Measurements from ENCODE around the gene DHX9. TPM values are rescaled to one million over a fixed set of nuclear protein-coding genes. Genes with fewer than 3 reads are reported as not detected.

DHX9 gene
- total and polyA plus RNA-seq, 10 of the 15 experiments (the other 5 are each of a cell fraction or from before 2014, with no cell fraction given) = 90.7 to 234 (median 217) TPM

DNA sequence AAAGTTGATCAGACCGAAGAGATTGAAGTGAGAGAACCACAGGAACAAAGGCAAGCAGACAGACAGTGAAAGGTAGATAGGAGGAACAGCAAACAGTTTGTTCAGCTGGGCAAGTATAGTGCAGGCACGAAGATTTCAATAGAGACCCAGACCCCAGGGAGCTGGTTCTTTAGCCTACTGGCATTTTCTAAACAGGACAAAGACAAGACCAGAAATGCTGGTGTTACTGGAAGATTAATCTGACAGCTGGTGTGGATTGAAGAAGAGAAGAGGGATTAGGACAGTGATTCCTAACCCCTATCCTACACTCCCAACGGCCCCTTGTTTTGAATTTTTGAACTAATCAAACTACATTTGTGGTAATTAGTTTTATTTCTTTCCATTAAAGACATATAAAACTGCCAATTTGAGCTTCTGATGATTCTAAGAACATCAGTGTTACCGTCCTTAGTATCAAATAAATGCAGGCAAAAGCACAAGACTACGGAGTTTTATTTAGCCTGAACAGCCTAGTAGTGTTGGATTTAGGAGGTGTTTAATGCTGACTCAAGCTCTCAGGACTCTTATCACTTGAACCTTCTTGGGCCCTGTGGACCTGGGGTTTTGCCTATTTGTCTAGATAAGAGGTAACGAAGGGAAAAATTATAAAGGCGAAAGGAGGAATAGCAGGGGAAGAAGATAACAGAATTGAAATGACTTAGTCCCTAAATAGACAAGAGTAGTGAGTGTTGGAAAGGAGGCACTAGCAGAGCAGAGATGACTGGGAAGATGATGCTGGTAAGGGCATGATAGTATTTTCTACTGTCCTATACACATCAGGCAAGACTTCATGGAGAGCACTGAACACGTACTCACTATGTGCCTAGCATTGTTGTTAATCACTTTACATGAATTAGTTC, 47.6 kb upstream of the DHX9 start:
- intact Hi-C loops (cut with micrococcal nuclease; ENCODE audit: unreplicated experiment) (loop anchor here (5.0 kb wide), 1 partner anchor 46 kb away; the partner anchor contains the start of gene DHX9), in situ Hi-C loops (cut with MboI) (no loop called here)
- ChIA-PET POLR2A (interaction anchor here (0.7 to 1.3 kb wide), 5 partner anchors 37 to 762 kb away, joined by 3 read pairs; no protein-coding TSS in a partner anchor), SMC1A (ENCODE audit: uncharacterized antibody, unreplicated experiment) (interaction anchor here (0.6 to 15.3 kb wide), 13 partner anchors 10 to 445 kb away, joined by 3 to 1145 read pairs (median 3); partner anchors contain the start of genes DHX9, RGS16 and RNASEL), RAD21 (ENCODE audit: unreplicated experiment) (interaction anchor here (0.7 to 2.6 kb wide), 9 partner anchors 32 to 203 kb away, joined by 3 to 11 read pairs (median 4); partner anchors contain the start of gene RGS16), CTCF (interaction anchor here (0.8 to 18.8 kb wide), 5 partner anchors 9 to 188 kb away, joined by 3 to 1888 read pairs (median 3); partner anchors contain the start of genes RGS16 and RNASEL)
- no peak overlapping the region for H2AFZ ChIP-seq (ENCODE audit: control insufficient read depth, low read depth, low read length)
- no peaks in the 10 kb centered on the region for H3K79me2 ChIP-seq (ENCODE audit: control insufficient read depth, insufficient read depth, low read length)
- H3K27me3 ChIP-seq (replicated peaks in 1 of 2; ENCODE audit: control insufficient read depth in 2 of 2, insufficient read depth in 2 of 2, low read length in 1 of 2) = no peaks in the 10 kb centered on the region
- ATAC-seq = no peak
- H3K4me2 ChIP-seq (ENCODE audit: control insufficient read depth, insufficient read depth) = no peak overlapping the region
- H4K20me1 ChIP-seq (ENCODE audit: control insufficient read depth, insufficient read depth) = no peaks in the 10 kb centered on the region
- TF ChIP-seq, protein P1, sequence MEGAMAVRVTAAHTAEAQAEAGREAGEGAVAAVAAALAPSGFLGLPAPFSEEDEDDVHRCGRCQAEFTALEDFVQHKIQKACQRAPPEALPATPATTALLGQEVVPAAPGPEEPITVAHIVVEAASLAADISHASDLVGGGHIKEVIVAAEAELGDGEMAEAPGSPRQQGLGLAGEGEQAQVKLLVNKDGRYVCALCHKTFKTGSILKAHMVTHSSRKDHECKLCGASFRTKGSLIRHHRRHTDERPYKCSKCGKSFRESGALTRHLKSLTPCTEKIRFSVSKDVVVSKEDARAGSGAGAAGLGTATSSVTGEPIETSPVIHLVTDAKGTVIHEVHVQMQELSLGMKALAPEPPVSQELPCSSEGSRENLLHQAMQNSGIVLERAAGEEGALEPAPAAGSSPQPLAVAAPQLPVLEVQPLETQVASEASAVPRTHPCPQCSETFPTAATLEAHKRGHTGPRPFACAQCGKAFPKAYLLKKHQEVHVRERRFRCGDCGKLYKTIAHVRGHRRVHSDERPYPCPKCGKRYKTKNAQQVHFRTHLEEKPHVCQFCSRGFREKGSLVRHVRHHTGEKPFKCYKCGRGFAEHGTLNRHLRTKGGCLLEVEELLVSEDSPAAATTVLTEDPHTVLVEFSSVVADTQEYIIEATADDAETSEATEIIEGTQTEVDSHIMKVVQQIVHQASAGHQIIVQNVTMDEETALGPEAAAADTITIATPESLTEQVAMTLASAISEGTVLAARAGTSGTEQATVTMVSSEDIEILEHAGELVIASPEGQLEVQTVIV (IDR thresholded peaks at IDR 0.05; ENCODE audit: borderline replicate concordance, partially characterized antibody) = no peak
- TF ChIP-seq, protein P2, sequence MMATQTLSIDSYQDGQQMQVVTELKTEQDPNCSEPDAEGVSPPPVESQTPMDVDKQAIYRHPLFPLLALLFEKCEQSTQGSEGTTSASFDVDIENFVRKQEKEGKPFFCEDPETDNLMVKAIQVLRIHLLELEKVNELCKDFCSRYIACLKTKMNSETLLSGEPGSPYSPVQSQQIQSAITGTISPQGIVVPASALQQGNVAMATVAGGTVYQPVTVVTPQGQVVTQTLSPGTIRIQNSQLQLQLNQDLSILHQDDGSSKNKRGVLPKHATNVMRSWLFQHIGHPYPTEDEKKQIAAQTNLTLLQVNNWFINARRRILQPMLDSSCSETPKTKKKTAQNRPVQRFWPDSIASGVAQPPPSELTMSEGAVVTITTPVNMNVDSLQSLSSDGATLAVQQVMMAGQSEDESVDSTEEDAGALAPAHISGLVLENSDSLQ (IDR thresholded peaks at IDR 0.05) = 0 out of 2 replicates have a peak, but pooled peaks have one; percentile 14
- H3K4me1 ChIP-seq (ENCODE audit: control insufficient read depth, insufficient read depth, low read length) = peaks cover 7% of the 10 kb centered on the region; the same call in 1 of the 2 replicates
- H3K9me3 ChIP-seq (replicated peaks; ENCODE audit: control insufficient read depth, insufficient read depth, low read length) = no peaks in the 10 kb centered on the region
- no peak overlapping the region for H3K9ac ChIP-seq (ENCODE audit: control insufficient read depth, insufficient read depth, low read length)
- WGBS (ENCODE audit: insufficient coverage, insufficient replicate concordance, low lambda C conversion rate, missing lambda C conversion rate) = 60% methylated on average over 8 of the region's 8 CpGs
- no peak for DNase-seq (ENCODE audit: low read depth, low spot score)
- no peaks in the 10 kb centered on the region for H3K36me3 ChIP-seq (ENCODE audit: control insufficient read depth in 2 of 2, insufficient read depth in 2 of 2, low read length in 1 of 2)
- FAIRE-seq = no peak
- no peak overlapping the region for H3K27ac ChIP-seq (ENCODE audit: control insufficient read depth, insufficient read depth)
- H3K4me3 ChIP-seq = no peak overlapping the region
- BruUV-seq (replicated peaks) = no TSS peak
